Neural progenitor cell (in vitro differentiated cells): ENCODE results near the gene SHC3. TPM values are rescaled to one million over a fixed set of nuclear protein-coding genes. Genes with fewer than 3 reads are reported as not detected.

Source experiments
- DNase-seq: peaks from one replicate; pipeline ENCODE4 v3.0.0-alpha.2; 2016; ENCODE audit warnings: low spot score
- H2AFZ ChIP-seq: fragments of 200-600 bp; sonication (generic); replicated peaks from 2 replicates; pipeline ENCODE4 v1.6.1; 2016; ENCODE audit warnings: antibody characterized with exemption
- H3F3A ChIP-seq: fragments of 200-600 bp; sonication (generic); 2 replicates; pipeline ENCODE4 v1.6.1; 2016; ENCODE audit warnings: antibody characterized with exemption, low read depth
- H3K27ac ChIP-seq: fragments of 200-600 bp; sonication (generic); 2 replicates; pipeline ENCODE4 v1.5.1; 2016; ENCODE audit warnings: mild to moderate bottlenecking
- H3K27me3 ChIP-seq: fragments of 200-600 bp; sonication (generic); 2 replicates; pipeline ENCODE4 v1.6.1; 2016; ENCODE audit warnings: mild to moderate bottlenecking, moderate library complexity
- H3K36me3 ChIP-seq: fragments of 200-600 bp; sonication (generic); 2 replicates; pipeline ENCODE4 v1.5.1; 2016
- H3K4me1 ChIP-seq: fragments of 200-600 bp; sonication (generic); 2 replicates; pipeline ENCODE4 v1.6.1; 2016; ENCODE audit warnings: mixed run types
- H3K4me2 ChIP-seq: fragments of 200-600 bp; sonication (generic); 2 replicates; pipeline ENCODE4 v1.6.1; 2016
- H3K4me3 ChIP-seq: fragments of 200-600 bp; sonication (generic); 2 replicates; pipeline ENCODE4 v1.5.1; 2016
- H3K79me2 ChIP-seq: fragments of 200-600 bp; sonication (generic); 2 replicates; pipeline ENCODE4 v1.6.1; 2016; ENCODE audit warnings: low read depth
- H3K9ac ChIP-seq: fragments of 200-600 bp; sonication (generic); 2 replicates; pipeline ENCODE4 v1.6.1; 2016
- H3K9me3 ChIP-seq: fragments of 200-600 bp; sonication (generic); 2 replicates; pipeline ENCODE4 v1.5.1; 2016; ENCODE audit warnings: low read depth
- H4K20me1 ChIP-seq: fragments of 200-600 bp; sonication (generic); 2 replicates; pipeline ENCODE4 v1.6.1; 2016; ENCODE audit warnings: low read depth
- H3K27ac Mint-ChIP-seq: 3 replicates; pipeline ENCODE4 v1.8.0; 2021; ENCODE audit warnings: mixed read lengths
- H3K27me3 Mint-ChIP-seq: 2 replicates; pipeline ENCODE4 v1.8.0; 2022; ENCODE audit warnings: low read depth, mild to moderate bottlenecking, inconsistent platforms, moderate library complexity, mixed read lengths; ENCODE audit not compliant: insufficient read depth
- H3K36me3 Mint-ChIP-seq: 3 replicates; pipeline ENCODE4 v1.8.0; 2021; ENCODE audit warnings: mixed read lengths
- H3K4me1 Mint-ChIP-seq: 3 replicates; pipeline ENCODE4 v1.8.0; 2021; ENCODE audit warnings: mixed read lengths
- H3K4me3 Mint-ChIP-seq: 3 replicates; pipeline ENCODE4 v1.8.0; 2021; ENCODE audit warnings: mild to moderate bottlenecking, moderate library complexity, mixed read lengths
- H3K9me3 Mint-ChIP-seq: 3 replicates; pipeline ENCODE4 v1.8.0; 2020; ENCODE audit warnings: mixed read lengths
- CTCF ChIP-seq: fragments of 200-600 bp; sonication (generic); IDR thresholded peaks from 2 replicates; pipeline ENCODE4 v1.5.1; 2017; ENCODE audit warnings: antibody characterized with exemption, mild to moderate bottlenecking
- EZH2 ChIP-seq: fragments of 200-600 bp; sonication (generic); IDR thresholded peaks from 2 replicates; pipeline ENCODE4 v1.6.1; 2017; ENCODE audit warnings: antibody characterized with exemption, mild to moderate bottlenecking, moderate library complexity
- EZH2phosphoT487 ChIP-seq: fragments of 200-600 bp; sonication (generic); IDR thresholded peaks from 2 replicates; pipeline ENCODE4 v1.6.1; 2017; ENCODE audit warnings: antibody characterized with exemption
- total RNA-seq: library from RNA; depleted of rRNA; stranded (reverse); fragments of >200 nt; gene quantifications from 2 replicates; pipeline ENCODE4 v1.2.3, GENCODE V29; 2015; ENCODE audit warnings: low replicate concordance

The SHC3 gene
- total RNA-seq, 1 donor from 2014 or later = 0.64 TPM

- Histone ChIP-seq H3K79me2 (no peaks in the 10 kb centered on the region), H3K4me3 (no peak overlapping the region), H4K20me1 (no peaks in the 10 kb centered on the region), H3K9me3 (no peaks in the 10 kb centered on the region), H3K36me3 (no peaks in the 10 kb centered on the region), H3K9ac (no peak overlapping the region), H3F3A (no peaks in the 10 kb centered on the region), H3K27me3 (no peaks in the 10 kb centered on the region), H3K27ac (no peak overlapping the region), H2AFZ (no peak overlapping the region), H3K4me1 (no peaks in the 10 kb centered on the region), H3K4me2 (no peak overlapping the region)
- no peaks in the 10 kb centered on the region for H3K27me3 Mint-ChIP-seq
- no peak for DNase-seq
- peaks cover 4% of the 10 kb centered on the region for H3K9me3 Mint-ChIP-seq
- H3K4me1 Mint-ChIP-seq = peaks cover 25% of the 10 kb centered on the region
- no peak overlapping the region for H3K27ac Mint-ChIP-seq
- no peak for TF ChIP-seq EZH2phosphoT487
- TF ChIP-seq CTCF = no peak
- TF ChIP-seq EZH2 = no peak
- H3K36me3 Mint-ChIP-seq = peaks cover 39% of the 10 kb centered on the region
- no peak overlapping the region for H3K4me3 Mint-ChIP-seq
Measured at GRCh38 chr9:89024727-89025126, 153.9 kb downstream of the SHC3 start.

GRCh38 chr9:89023740-89024139, 154.9 kb downstream of the SHC3 start:
- no peak overlapping the region for H3K27ac Mint-ChIP-seq
- H3K4me2 ChIP-seq = no peak overlapping the region
- no peaks in the 10 kb centered on the region for H4K20me1 ChIP-seq
- peaks cover 41% of the 10 kb centered on the region for H3K36me3 Mint-ChIP-seq
- DNase-seq = no peak
- H3K9ac ChIP-seq = no peak overlapping the region
- peaks cover 6% of the 10 kb centered on the region for H3K9me3 Mint-ChIP-seq
- no peaks in the 10 kb centered on the region for H3K27me3 ChIP-seq
- H3K9me3 ChIP-seq = no peaks in the 10 kb centered on the region
- H3K4me3 Mint-ChIP-seq = no peak overlapping the region
- TF ChIP-seq EZH2phosphoT487 (no peak), CTCF (no peak), EZH2 (no peak)
- H3K4me3 ChIP-seq = no peak overlapping the region
- no peaks in the 10 kb centered on the region for H3K4me1 ChIP-seq
- peaks cover 25% of the 10 kb centered on the region for H3K4me1 Mint-ChIP-seq
- H3K36me3 ChIP-seq = no peaks in the 10 kb centered on the region
- H2AFZ ChIP-seq = no peak overlapping the region
- H3K27me3 Mint-ChIP-seq = no peaks in the 10 kb centered on the region
- H3K27ac ChIP-seq = no peak overlapping the region
- H3F3A ChIP-seq = no peaks in the 10 kb centered on the region
- no peaks in the 10 kb centered on the region for H3K79me2 ChIP-seq

GRCh38 chr9:89022902-89023301, 155.7 kb downstream of the SHC3 start:
- Histone ChIP-seq H3K4me3 (no peak overlapping the region), H3K4me2 (no peak overlapping the region), H3F3A (no peaks in the 10 kb centered on the region), H3K27me3 (no peaks in the 10 kb centered on the region), H3K9me3 (no peaks in the 10 kb centered on the region), H2AFZ (no peak overlapping the region), H4K20me1 (no peaks in the 10 kb centered on the region), H3K36me3 (no peaks in the 10 kb centered on the region), H3K9ac (no peak overlapping the region), H3K4me1 (no peaks in the 10 kb centered on the region), H3K27ac (no peak overlapping the region), H3K79me2 (no peaks in the 10 kb centered on the region)
- Mint-ChIP-seq H3K36me3 (peaks cover 43% of the 10 kb centered on the region), H3K4me1 (peaks cover 25% of the 10 kb centered on the region), H3K27me3 (no peaks in the 10 kb centered on the region), H3K27ac (no peak overlapping the region), H3K9me3 (peaks cover 8% of the 10 kb centered on the region), H3K4me3 (no peak overlapping the region)
- no peak for DNase-seq
- TF ChIP-seq EZH2phosphoT487 (no peak), EZH2 (no peak), CTCF (no peak)
